Measurements from ENCODE around the gene FAM184B.
"Not testable (repeated sequence)": the region's sequence is repeated elsewhere in the genome, so short reads cannot be mapped to it uniquely, and the experiment has no call there.

FAM184B gene

DNA sequence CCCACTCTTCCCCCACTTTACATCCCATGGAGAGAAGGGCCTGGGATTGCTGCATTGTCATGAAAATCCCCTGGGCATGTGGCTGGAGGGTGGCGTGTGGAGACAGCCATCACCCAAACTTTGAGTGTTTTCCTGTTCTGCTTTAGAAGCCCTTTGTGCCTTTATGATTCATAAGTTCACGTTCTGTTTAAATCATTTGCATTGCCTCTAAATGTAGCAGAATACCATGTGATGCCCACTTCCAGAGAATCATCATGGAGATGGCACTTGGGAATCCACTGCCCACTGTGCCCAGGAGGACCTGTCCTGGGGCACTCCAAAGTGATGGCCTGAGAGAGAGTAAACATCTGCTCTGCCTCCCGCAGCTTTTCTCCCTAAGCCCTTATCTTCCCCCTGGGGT is 114.2 kb downstream of the FAM184B start:
- H3K27me3 ChIP-seq (ENCODE audit: control insufficient read depth, insufficient read depth, low read length, poor library complexity, severe bottlenecking), result no peaks in the 10 kb centered on the region
- H3K4me1 ChIP-seq (ENCODE audit: control insufficient read depth, insufficient read depth, low read length), result no peaks in the 10 kb centered on the region
- no peak overlapping the region for H3K27ac ChIP-seq (ENCODE audit: insufficient read depth, low read depth, low read length, poor library complexity, severe bottlenecking)
- WGBS, 2 experiments, result 81 to 88% methylated on average over 2 to 3 of the region's 3 CpGs
- no peak overlapping the region for H3K4me3 ChIP-seq (ENCODE audit: insufficient read depth, low read depth, low read length)
- H3K36me3 ChIP-seq (ENCODE audit: control insufficient read depth, insufficient read depth, low read length), result no peaks in the 10 kb centered on the region
- H3K9me3 ChIP-seq (ENCODE audit: control insufficient read depth, low read length), result no peaks in the 10 kb centered on the region

DNA sequence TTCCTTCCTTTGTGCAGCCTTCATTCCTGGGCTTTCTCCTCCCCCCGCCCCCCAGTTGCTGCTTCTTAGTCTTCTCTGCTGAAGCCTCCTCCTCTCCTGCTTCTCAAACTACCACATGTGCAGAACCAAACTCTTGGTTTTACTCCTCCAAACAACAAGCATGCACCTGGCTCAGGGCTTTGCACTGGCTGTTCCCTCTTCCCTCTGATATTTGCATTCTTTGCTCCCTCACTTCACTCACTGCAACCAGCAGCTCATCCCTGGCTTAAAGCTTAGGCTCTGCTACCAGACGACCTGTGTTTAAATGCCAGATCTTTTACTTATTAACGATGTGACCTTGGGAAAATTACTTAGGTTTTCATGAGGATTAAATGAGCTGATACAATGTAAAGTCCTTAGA is 115.6 kb downstream of the FAM184B start:
- H3K27me3 ChIP-seq (ENCODE audit: control insufficient read depth, insufficient read depth, low read length, poor library complexity, severe bottlenecking), result no peaks in the 10 kb centered on the region
- H3K4me1 ChIP-seq (ENCODE audit: control insufficient read depth, insufficient read depth, low read length), result no peaks in the 10 kb centered on the region
- no peaks in the 10 kb centered on the region for H3K9me3 ChIP-seq (ENCODE audit: control insufficient read depth, low read length)
- 70 to 84% methylated on average over 1 to 3 of the region's 3 CpGs for WGBS, 2 experiments
- H3K4me3 ChIP-seq (ENCODE audit: insufficient read depth, low read depth, low read length), result no peak overlapping the region
- no peaks in the 10 kb centered on the region for H3K36me3 ChIP-seq (ENCODE audit: control insufficient read depth, insufficient read depth, low read length)
- no peak overlapping the region for H3K27ac ChIP-seq (ENCODE audit: insufficient read depth, low read depth, low read length, poor library complexity, severe bottlenecking)

DNA sequence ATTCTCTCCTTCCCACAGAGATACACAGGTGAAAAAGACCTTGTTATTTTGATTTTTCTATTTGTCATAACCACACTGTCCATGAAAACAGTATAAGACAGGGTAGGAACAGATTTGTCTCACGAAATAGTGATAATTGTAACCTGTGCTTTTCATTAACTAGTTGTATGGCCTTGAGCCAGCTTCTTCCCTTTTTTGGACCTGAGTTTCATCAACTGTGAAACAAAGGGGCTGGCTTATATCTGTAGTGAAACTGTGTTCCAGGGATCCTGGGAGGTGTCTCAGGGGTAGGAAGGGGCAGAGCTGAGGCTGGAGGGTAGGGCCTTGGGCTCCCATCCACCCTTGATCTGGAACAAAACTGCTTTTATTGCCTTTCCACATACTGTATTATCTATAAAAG is 116.1 kb downstream of the FAM184B start:
- 89 to 95% methylated on average over 1 of the region's 1 CpG for WGBS, 2 experiments

DNA sequence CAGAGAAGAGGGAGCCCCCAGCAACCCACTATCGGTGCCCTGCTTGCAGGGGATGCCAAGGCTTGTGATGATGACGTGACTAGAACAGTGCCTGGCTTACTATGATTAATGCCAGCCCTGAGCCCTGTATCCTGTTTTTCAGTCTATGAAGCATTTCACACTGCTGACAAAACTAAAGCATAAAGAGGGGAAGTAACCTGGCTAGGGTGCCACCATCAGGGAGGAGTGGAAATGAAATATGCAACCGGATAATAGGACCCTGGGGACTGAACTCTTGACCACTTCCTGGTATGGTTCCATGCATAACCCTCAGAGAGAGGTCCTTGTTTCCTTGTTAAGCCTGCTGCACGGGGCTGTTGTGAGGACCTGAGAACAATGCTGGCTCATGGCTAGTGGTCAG is 116.7 kb downstream of the FAM184B start:
- WGBS, 2 experiments, result 86 to 88% methylated on average over 4 of the region's 4 CpGs
- no peaks in the 10 kb centered on the region for H3K27me3 ChIP-seq (ENCODE audit: control insufficient read depth, insufficient read depth, low read length, poor library complexity, severe bottlenecking)
- no peak overlapping the region for H3K4me3 ChIP-seq (ENCODE audit: insufficient read depth, low read depth, low read length)
- H3K36me3 ChIP-seq (ENCODE audit: control insufficient read depth, insufficient read depth, low read length), result no peaks in the 10 kb centered on the region
- H3K9me3 ChIP-seq (ENCODE audit: control insufficient read depth, low read length), result no peaks in the 10 kb centered on the region
- H3K4me1 ChIP-seq (ENCODE audit: control insufficient read depth, insufficient read depth, low read length), result no peaks in the 10 kb centered on the region
- H3K27ac ChIP-seq (ENCODE audit: insufficient read depth, low read depth, low read length, poor library complexity, severe bottlenecking), result no peak overlapping the region

More for the DNA sequence above, 116.1 kb downstream of the FAM184B start:
- no peaks in the 10 kb centered on the region for H3K9me3 ChIP-seq (ENCODE audit: control insufficient read depth, low read length)
- no peaks in the 10 kb centered on the region for H3K27me3 ChIP-seq (ENCODE audit: control insufficient read depth, insufficient read depth, low read length, poor library complexity, severe bottlenecking)
- no peak overlapping the region for H3K4me3 ChIP-seq (ENCODE audit: insufficient read depth, low read depth, low read length)
- H3K4me1 ChIP-seq (ENCODE audit: control insufficient read depth, insufficient read depth, low read length), result no peaks in the 10 kb centered on the region
- H3K27ac ChIP-seq (ENCODE audit: insufficient read depth, low read depth, low read length, poor library complexity, severe bottlenecking), result no peak overlapping the region
- no peaks in the 10 kb centered on the region for H3K36me3 ChIP-seq (ENCODE audit: control insufficient read depth, insufficient read depth, low read length)

DNA sequence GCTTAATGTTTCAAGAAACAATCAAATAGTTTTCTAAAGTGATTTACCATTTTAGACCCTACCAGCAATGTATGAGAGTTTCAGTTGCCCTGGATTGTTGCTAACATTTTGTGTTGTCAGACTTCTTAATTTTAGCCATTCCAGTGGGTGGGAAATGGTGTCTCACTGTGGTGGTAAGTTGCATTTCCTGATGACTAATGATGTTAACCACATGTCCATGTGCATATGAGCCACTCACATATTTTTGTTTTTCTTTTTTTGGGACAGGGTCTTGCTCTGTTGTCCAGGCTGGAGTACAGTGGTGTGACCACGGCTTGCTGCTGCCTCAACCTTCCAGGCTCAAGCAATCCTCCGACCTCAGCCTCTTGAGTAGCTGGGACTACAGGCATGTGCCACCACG is 118.7 kb downstream of the FAM184B start:
- Histone ChIP-seq H3K4me3 (ENCODE audit: insufficient read depth, low read depth, low read length) (no peak overlapping the region), H3K9me3 (ENCODE audit: control insufficient read depth, low read length) (no peaks in the 10 kb centered on the region), H3K36me3 (ENCODE audit: control insufficient read depth, insufficient read depth, low read length) (no peaks in the 10 kb centered on the region), H3K27ac (ENCODE audit: insufficient read depth, low read depth, low read length, poor library complexity, severe bottlenecking) (no peak overlapping the region), H3K27me3 (ENCODE audit: control insufficient read depth, insufficient read depth, low read length, poor library complexity, severe bottlenecking) (no peaks in the 10 kb centered on the region), H3K4me1 (ENCODE audit: control insufficient read depth, insufficient read depth, low read length) (no peaks in the 10 kb centered on the region)
- WGBS, 2 experiments, result 84 to 91% methylated on average over 3 of the region's 3 CpGs

DNA sequence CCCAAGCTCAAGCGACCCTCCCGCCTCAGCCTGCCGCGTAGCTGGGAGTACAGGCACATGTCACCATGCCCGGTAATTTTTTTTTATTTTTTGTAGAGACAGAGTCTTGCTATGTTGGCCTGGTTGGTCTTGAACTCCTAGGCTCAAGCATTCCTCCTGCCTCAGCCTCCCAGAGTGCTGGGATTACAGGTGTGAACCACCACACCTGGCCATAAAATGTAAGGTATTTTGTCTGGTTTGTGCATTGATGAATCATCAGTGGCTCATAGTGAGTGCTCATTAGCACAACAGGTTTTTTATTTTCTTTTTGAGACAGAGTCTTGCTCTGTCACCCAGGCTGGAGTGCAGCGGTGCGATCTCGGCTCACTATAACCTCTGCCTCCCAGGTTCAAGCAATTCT is 122.2 kb downstream of the FAM184B start:
- H3K9me3 ChIP-seq (ENCODE audit: control insufficient read depth, low read length); H3K36me3 ChIP-seq (ENCODE audit: control insufficient read depth, insufficient read depth, low read length): not testable (repeated sequence)
- 94 to 96% methylated on average over 8 of the region's 8 CpGs for WGBS, 2 experiments

DNA sequence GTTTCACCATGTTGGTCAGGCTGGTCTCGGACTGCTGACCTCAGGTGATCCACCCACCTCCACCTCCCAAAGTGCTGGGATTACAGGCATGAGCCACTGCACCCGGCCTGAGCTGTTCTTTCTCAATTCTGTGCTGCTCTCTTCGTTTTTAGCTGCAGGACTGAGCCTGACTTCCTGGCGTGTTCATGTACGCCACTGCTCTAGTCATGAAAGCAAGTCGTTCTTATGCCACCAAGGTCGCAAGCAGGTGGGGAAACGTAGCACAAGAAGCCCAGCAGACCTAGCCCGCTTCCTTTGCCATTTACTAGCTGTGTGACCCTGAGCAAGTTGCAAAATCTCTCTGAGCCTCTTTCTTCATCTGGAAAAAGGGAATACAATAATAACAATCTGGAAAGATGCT is 123.6 kb downstream of the FAM184B start:
- Histone ChIP-seq H3K4me1 (ENCODE audit: control insufficient read depth, insufficient read depth, low read length) (no peaks in the 10 kb centered on the region), H3K27me3 (ENCODE audit: control insufficient read depth, insufficient read depth, low read length, poor library complexity, severe bottlenecking) (no peaks in the 10 kb centered on the region), H3K4me3 (ENCODE audit: insufficient read depth, low read depth, low read length) (no peak overlapping the region), H3K9me3 (ENCODE audit: control insufficient read depth, low read length) (no peaks in the 10 kb centered on the region), H3K27ac (ENCODE audit: insufficient read depth, low read depth, low read length, poor library complexity, severe bottlenecking) (no peak overlapping the region), H3K36me3 (ENCODE audit: control insufficient read depth, insufficient read depth, low read length) (no peaks in the 10 kb centered on the region)
- WGBS, 2 experiments, result 88 to 90% methylated on average over 9 of the region's 9 CpGs

More for the DNA sequence above, 122.2 kb downstream of the FAM184B start:
- not testable (repeated sequence) for H3K27ac ChIP-seq (ENCODE audit: insufficient read depth, low read depth, low read length, poor library complexity, severe bottlenecking); H3K27me3 ChIP-seq (ENCODE audit: control insufficient read depth, insufficient read depth, low read length, poor library complexity, severe bottlenecking); H3K4me3 ChIP-seq (ENCODE audit: insufficient read depth, low read depth, low read length); H3K4me1 ChIP-seq (ENCODE audit: control insufficient read depth, insufficient read depth, low read length)

DNA sequence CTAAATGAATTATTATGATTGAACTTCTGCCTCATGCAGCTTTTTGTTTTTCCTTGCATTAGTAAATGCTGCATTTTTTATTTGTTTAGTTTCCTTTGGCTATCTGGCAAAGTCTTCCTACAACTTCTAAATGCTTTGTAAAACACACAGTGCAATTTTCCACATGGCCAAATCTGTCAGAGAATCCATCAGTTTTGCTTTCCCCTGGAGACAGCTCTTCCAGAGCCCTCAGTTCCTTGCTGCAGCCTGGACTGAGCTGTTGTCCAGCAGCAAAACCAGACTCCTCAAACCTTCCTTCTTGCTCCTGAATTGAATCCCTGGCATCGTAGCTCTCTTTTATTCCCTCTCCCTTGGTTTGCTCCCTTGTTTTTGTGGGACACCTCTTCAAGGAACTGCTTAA is 124.3 kb downstream of the FAM184B start:
- 88 to 92% methylated on average over 1 of the region's 1 CpG for WGBS, 2 experiments
- no peaks in the 10 kb centered on the region for H3K36me3 ChIP-seq (ENCODE audit: control insufficient read depth, insufficient read depth, low read length)
- no peak overlapping the region for H3K27ac ChIP-seq (ENCODE audit: insufficient read depth, low read depth, low read length, poor library complexity, severe bottlenecking)
- H3K4me1 ChIP-seq (ENCODE audit: control insufficient read depth, insufficient read depth, low read length), result no peaks in the 10 kb centered on the region
- no peaks in the 10 kb centered on the region for H3K27me3 ChIP-seq (ENCODE audit: control insufficient read depth, insufficient read depth, low read length, poor library complexity, severe bottlenecking)
- H3K4me3 ChIP-seq (ENCODE audit: insufficient read depth, low read depth, low read length), result no peak overlapping the region
- H3K9me3 ChIP-seq (ENCODE audit: control insufficient read depth, low read length), result no peaks in the 10 kb centered on the region

DNA sequence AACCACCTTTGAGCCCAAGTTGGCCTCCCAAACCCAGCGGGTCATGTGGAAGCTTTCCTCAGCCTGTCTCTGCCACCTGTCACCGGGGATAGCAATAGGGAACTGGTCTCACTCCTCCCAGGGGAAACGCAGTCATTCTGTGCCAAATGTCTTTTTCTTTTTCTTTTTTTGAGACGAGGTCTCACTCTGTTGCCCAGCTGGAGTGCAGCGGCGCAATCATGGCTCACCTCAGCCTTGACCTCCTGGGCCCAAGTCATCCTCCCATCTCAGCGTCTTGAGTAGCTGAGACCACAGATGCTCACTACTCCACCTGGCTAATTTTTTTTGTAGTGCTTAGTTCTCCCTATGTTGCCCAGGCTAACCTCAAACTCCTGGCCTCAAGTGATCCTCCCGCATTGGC is 126.7 kb downstream of the FAM184B start:
- Histone ChIP-seq H3K9me3 (ENCODE audit: control insufficient read depth, low read length) (no peaks in the 10 kb centered on the region), H3K4me3 (ENCODE audit: insufficient read depth, low read depth, low read length) (no peak overlapping the region), H3K27ac (ENCODE audit: insufficient read depth, low read depth, low read length, poor library complexity, severe bottlenecking) (no peak overlapping the region), H3K36me3 (ENCODE audit: control insufficient read depth, insufficient read depth, low read length) (no peaks in the 10 kb centered on the region), H3K4me1 (ENCODE audit: control insufficient read depth, insufficient read depth, low read length) (no peaks in the 10 kb centered on the region), H3K27me3 (ENCODE audit: control insufficient read depth, insufficient read depth, low read length, poor library complexity, severe bottlenecking) (no peaks in the 10 kb centered on the region)
- 84 to 85% methylated on average over 8 of the region's 8 CpGs for WGBS, 2 experiments

DNA sequence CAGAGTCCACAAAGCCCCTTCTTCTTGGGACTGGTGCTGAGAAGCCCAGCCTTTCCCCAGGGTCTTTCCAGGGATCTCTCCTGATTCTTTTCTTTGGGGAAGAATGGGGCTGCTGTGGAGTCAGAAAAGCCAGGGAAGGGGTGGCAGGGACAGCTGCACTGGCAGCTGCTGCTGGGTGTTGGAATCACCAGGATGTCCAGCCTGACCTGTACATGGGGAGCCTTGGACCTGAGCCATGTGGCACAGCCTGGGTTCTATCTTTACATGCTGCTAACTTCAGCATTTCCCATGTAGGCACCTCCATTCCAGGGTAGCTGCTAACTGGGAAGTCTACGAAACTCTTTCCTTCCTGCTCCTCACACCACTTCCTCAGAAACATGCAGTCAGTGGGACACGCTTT is 131.0 kb downstream of the FAM184B start:
- no peaks in the 10 kb centered on the region for H3K36me3 ChIP-seq (ENCODE audit: control insufficient read depth, insufficient read depth, low read length)
- H3K4me3 ChIP-seq (ENCODE audit: insufficient read depth, low read depth, low read length), result no peak overlapping the region
- H3K27ac ChIP-seq (ENCODE audit: insufficient read depth, low read depth, low read length, poor library complexity, severe bottlenecking), result no peak overlapping the region
- no peaks in the 10 kb centered on the region for H3K27me3 ChIP-seq (ENCODE audit: control insufficient read depth, insufficient read depth, low read length, poor library complexity, severe bottlenecking)
- 97 to 98% methylated on average over 2 of the region's 2 CpGs for WGBS, 2 experiments
- H3K9me3 ChIP-seq (ENCODE audit: control insufficient read depth, low read length), result no peaks in the 10 kb centered on the region
- H3K4me1 ChIP-seq (ENCODE audit: control insufficient read depth, insufficient read depth, low read length), result no peaks in the 10 kb centered on the region

DNA sequence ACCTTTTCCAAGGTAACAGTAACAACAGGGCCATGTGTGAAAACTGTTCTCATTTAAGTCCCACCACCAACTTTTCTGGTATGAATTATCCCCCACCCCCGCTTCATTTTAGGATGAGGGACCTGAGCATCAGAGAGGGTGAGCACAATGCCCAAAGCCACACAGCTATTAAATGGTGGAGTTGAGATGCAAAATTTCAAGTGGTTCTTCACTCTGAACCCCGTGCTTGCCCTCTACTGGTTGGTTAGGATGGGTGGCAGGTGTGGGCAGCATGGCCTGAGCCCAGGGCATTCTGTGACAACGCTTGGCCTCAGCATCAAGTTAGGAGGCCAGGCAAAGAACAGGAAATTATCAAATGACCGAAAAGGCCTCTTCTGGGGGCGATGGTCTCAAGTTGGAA is 133.5 kb downstream of the FAM184B start:
- Histone ChIP-seq H3K4me3 (ENCODE audit: insufficient read depth, low read depth, low read length) (no peak overlapping the region), H3K27ac (ENCODE audit: insufficient read depth, low read depth, low read length, poor library complexity, severe bottlenecking) (no peak overlapping the region), H3K9me3 (ENCODE audit: control insufficient read depth, low read length) (no peaks in the 10 kb centered on the region), H3K36me3 (ENCODE audit: control insufficient read depth, insufficient read depth, low read length) (no peaks in the 10 kb centered on the region), H3K27me3 (ENCODE audit: control insufficient read depth, insufficient read depth, low read length, poor library complexity, severe bottlenecking) (no peaks in the 10 kb centered on the region), H3K4me1 (ENCODE audit: control insufficient read depth, insufficient read depth, low read length) (no peaks in the 10 kb centered on the region)
- WGBS, 2 experiments, result 84 to 89% methylated on average over 5 of the region's 5 CpGs
